ENCODE measurements around the gene LAMP1. TPM values are rescaled to one million over a fixed set of nuclear protein-coding genes. Genes with fewer than 3 reads are reported as not detected.

Gene LAMP1
- total and polyA plus RNA-seq, 2 donors (not counting 1 experiment from before 2014, with no cell fraction given): 52.1 to 96.1 TPM

GRCh38 chr13:113272701-113273181, 24.3 kb upstream of the LAMP1 start:
- Histone ChIP-seq H3K79me2 (ENCODE audit: control insufficient read depth, insufficient read depth, low read length) (no peaks in the 10 kb centered on the region), H3K4me2 (replicated peaks; ENCODE audit: low read depth, low read length, poor library complexity, severe bottlenecking) (no peak overlapping the region), H3K27me3 (replicated peaks in 1 of 4; ENCODE audit: control extremely low read depth in 1 of 4, control insufficient read depth in 3 of 4, insufficient read depth in 4 of 4, low read length in 3 of 4) (no peaks in the 10 kb centered on the region), H3K36me3 (replicated peaks in 1 of 2; ENCODE audit: control extremely low read depth in 1 of 2, control insufficient read depth in 1 of 2, extremely low read depth in 1 of 2, insufficient read depth in 2 of 2, low read length in 1 of 2) (no peaks in the 10 kb centered on the region), H3K9ac (ENCODE audit: low read length) (no peak overlapping the region), H3K27ac (ENCODE audit: low read length in 2 of 2) (no peak overlapping the region), H4K20me1 (ENCODE audit: control insufficient read depth, insufficient read depth, low read length, poor library complexity, severe bottlenecking) (no peaks in the 10 kb centered on the region), H2AFZ (ENCODE audit: insufficient read depth, low read depth, low read length, poor library complexity, severe bottlenecking) (no peak overlapping the region), H3K4me1 (ENCODE audit: control insufficient read depth in 2 of 2, insufficient read depth in 2 of 2, low read length in 2 of 2) (no peaks in the 10 kb centered on the region), H3K9me3 (ENCODE audit: control extremely low read depth in 1 of 3, control insufficient read depth in 2 of 3, insufficient read depth in 1 of 3, low read length in 2 of 3) (no peaks in the 10 kb centered on the region), H3K4me3 (ENCODE audit: control extremely low read depth in 1 of 5, extremely low read depth in 1 of 5, insufficient read depth in 1 of 5, low read depth in 2 of 5, low read length in 4 of 5) (no peak overlapping the region)
- Mint-ChIP-seq H3K4me3 (no peak overlapping the region), H3K4me1 (no peaks in the 10 kb centered on the region), H3K9me3 (ENCODE audit: insufficient read depth) (no peaks in the 10 kb centered on the region), H3K27ac (no peak overlapping the region), H3K27me3 (peaks cover 8% of the 10 kb centered on the region)
- 91% methylated on average over 8 of the region's 10 CpGs for WGBS (ENCODE audit: insufficient coverage)
- POLR2A ChIA-PET: no interaction called here
- intact Hi-C loops (cut with micrococcal nuclease): no loop called here
- DNase-seq (no peak), ATAC-seq (ENCODE audit: low read depth) (no peak)
- TF ChIP-seq CTCF (IDR thresholded peaks at IDR 0.05) (no peak), EZH2 (IDR thresholded peaks at IDR 0.05; ENCODE audit: borderline replicate concordance, insufficient read depth, low read depth, low read length, poor library complexity, severe bottlenecking) (no peak)
- CTCF ChIA-PET: interaction anchor here (2.2 kb wide), 1 partner anchor 179 kb away, joined by 7 read pairs; no protein-coding TSS in a partner anchor

GRCh38 chr13:113273321-113273720, 23.7 kb upstream of the LAMP1 start:
- Histone ChIP-seq H3K4me3 (ENCODE audit: control extremely low read depth in 1 of 5, extremely low read depth in 1 of 5, insufficient read depth in 1 of 5, low read depth in 2 of 5, low read length in 4 of 5) (no peak overlapping the region), H3K4me1 (ENCODE audit: control insufficient read depth in 2 of 2, insufficient read depth in 2 of 2, low read length in 2 of 2) (no peaks in the 10 kb centered on the region), H3K27ac (ENCODE audit: low read length in 2 of 2) (no peak overlapping the region), H3K36me3 (replicated peaks in 1 of 2; ENCODE audit: control extremely low read depth in 1 of 2, control insufficient read depth in 1 of 2, extremely low read depth in 1 of 2, insufficient read depth in 2 of 2, low read length in 1 of 2) (no peaks in the 10 kb centered on the region), H3K79me2 (ENCODE audit: control insufficient read depth, insufficient read depth, low read length) (no peaks in the 10 kb centered on the region), H4K20me1 (ENCODE audit: control insufficient read depth, insufficient read depth, low read length, poor library complexity, severe bottlenecking) (no peaks in the 10 kb centered on the region), H3K4me2 (replicated peaks; ENCODE audit: low read depth, low read length, poor library complexity, severe bottlenecking) (no peak overlapping the region), H3K9ac (ENCODE audit: low read length) (no peak overlapping the region), H2AFZ (ENCODE audit: insufficient read depth, low read depth, low read length, poor library complexity, severe bottlenecking) (no peak overlapping the region), H3K9me3 (ENCODE audit: control extremely low read depth in 1 of 3, control insufficient read depth in 2 of 3, insufficient read depth in 1 of 3, low read length in 2 of 3) (no peaks in the 10 kb centered on the region), H3K27me3 (replicated peaks in 1 of 4; ENCODE audit: control extremely low read depth in 1 of 4, control insufficient read depth in 3 of 4, insufficient read depth in 4 of 4, low read length in 3 of 4) (no peaks in the 10 kb centered on the region)
- ATAC-seq (ENCODE audit: low read depth): no peak
- WGBS (ENCODE audit: insufficient coverage): 95% methylated on average over 6 of the region's 6 CpGs
- intact Hi-C loops (cut with micrococcal nuclease): no loop called here
- TF ChIP-seq EZH2 (IDR thresholded peaks at IDR 0.05; ENCODE audit: borderline replicate concordance, insufficient read depth, low read depth, low read length, poor library complexity, severe bottlenecking) (no peak), CTCF (IDR thresholded peaks at IDR 0.05) (no peak)
- H3K9me3 Mint-ChIP-seq (ENCODE audit: insufficient read depth): no peaks in the 10 kb centered on the region
- H3K4me3 Mint-ChIP-seq: no peak overlapping the region
- H3K27me3 Mint-ChIP-seq: peaks cover 8% of the 10 kb centered on the region
- DNase-seq: no peak
- CTCF ChIA-PET: interaction anchor here (2.2 kb wide), 1 partner anchor 179 kb away, joined by 7 read pairs; no protein-coding TSS in a partner anchor
- H3K27ac Mint-ChIP-seq: no peak overlapping the region
- H3K4me1 Mint-ChIP-seq: no peaks in the 10 kb centered on the region
- POLR2A ChIA-PET: no interaction called here
